Fibroblast of mammary gland (primary cell): ENCODE data around the gene PHF21A.

Source experiments
- DNase-seq: peaks from one replicate; pipeline ENCODE4 v3.0.0-alpha.2; 2010; ENCODE audit warnings: low read depth
- H3K4me3 ChIP-seq: 2 replicates; pipeline ENCODE4 v1.5.1; 2011; ENCODE audit warnings: low read depth, mild to moderate bottlenecking, low read length, moderate library complexity; ENCODE audit not compliant: control insufficient read depth
- CTCF ChIP-seq: conservative IDR thresholded peaks from 2 replicates; pipeline ENCODE4 v1.5.1; 2011; ENCODE audit warnings: low read depth, low read length, inconsistent platforms; ENCODE audit not compliant: control insufficient read depth, insufficient read depth

PHF21A gene

GRCh38 chr11:45948356-45948755 lies 172.9 kb downstream of the PHF21A start:
- no peak for DNase-seq
- TF ChIP-seq CTCF, result no peak
- H3K4me3 ChIP-seq, result no peak overlapping the region

GRCh38 chr11:45947885-45948284 lies 173.4 kb downstream of the PHF21A start:
- TF ChIP-seq CTCF, result no peak
- no peak for DNase-seq
- H3K4me3 ChIP-seq, result no peak overlapping the region

- no peak for DNase-seq
- no peak overlapping the region for H3K4me3 ChIP-seq
- no peak for TF ChIP-seq CTCF
These were observed 175.8 kb downstream of the PHF21A start for GRCh38 chr11:45945397-45945999.

GRCh38 chr11:45942381-45942780 lies 178.9 kb downstream of the PHF21A start:
- no peak for DNase-seq
- no peak for TF ChIP-seq CTCF
- no peak overlapping the region for H3K4me3 ChIP-seq

- no peak overlapping the region for H3K4me3 ChIP-seq
- no peak for DNase-seq
- no peak for TF ChIP-seq CTCF
These were observed 180.0 kb downstream of the PHF21A start for GRCh38 chr11:45941285-45941684.

- H3K4me3 ChIP-seq, result no peak overlapping the region
- peak; percentile 14 for DNase-seq
- TF ChIP-seq CTCF, result no peak
These were observed 181.4 kb downstream of the PHF21A start for GRCh38 chr11:45939836-45940235.

- no peak for TF ChIP-seq CTCF
- DNase-seq, result no peak
- H3K4me3 ChIP-seq, result no peak overlapping the region
These were observed 183.3 kb downstream of the PHF21A start for GRCh38 chr11:45937916-45938315.
